Measurements from ENCODE around the gene PARL.

GRCh38 chr3:183811638-183812037, 73.0 kb downstream of the PARL start:
- TF ChIP-seq TAF1 (CRISPR knock-in tag; IDR thresholded peaks at IDR 0.05) (no peak), CTCF (CRISPR knock-in tag; IDR thresholded peaks at IDR 0.05) (no peak), ZBTB8A (CRISPR knock-in tag; IDR thresholded peaks at IDR 0.05; ENCODE audit: borderline replicate concordance, low read depth) (no peak), NR1H2 (CRISPR knock-in tag; IDR thresholded peaks at IDR 0.05; ENCODE audit: borderline replicate concordance, low read depth) (no peak), GTF3A (CRISPR knock-in tag; conservative IDR thresholded peaks at IDR 0.05) (no peak), NCOA1 (CRISPR knock-in tag; IDR thresholded peaks at IDR 0.05) (no peak), ZBTB33 (CRISPR knock-in tag; IDR thresholded peaks at IDR 0.05) (no peak), ELF1 (CRISPR knock-in tag; IDR thresholded peaks at IDR 0.05) (no peak), ZEB1 (IDR thresholded peaks at IDR 0.05; ENCODE audit: insufficient replicate concordance, low read depth) (no peak), ZNF24 (IDR thresholded peaks at IDR 0.05) (no peak), IRF9 (CRISPR knock-in tag; IDR thresholded peaks at IDR 0.05; ENCODE audit: borderline replicate concordance) (no peak), TCF12 (IDR thresholded peaks at IDR 0.05) (no peak), TCF12 (CRISPR knock-in tag; IDR thresholded peaks at IDR 0.05) (no peak), POLR2AphosphoS5 (IDR thresholded peaks at IDR 0.05; ENCODE audit: low read depth, low read length) (no peak)

All from HepG2 (cell line).